ENCODE measurements around the gene ARPP19.

- no peak for TF ChIP-seq ATF3 (IDR thresholded peaks at IDR 0.05)
- TF ChIP-seq, protein P1, sequence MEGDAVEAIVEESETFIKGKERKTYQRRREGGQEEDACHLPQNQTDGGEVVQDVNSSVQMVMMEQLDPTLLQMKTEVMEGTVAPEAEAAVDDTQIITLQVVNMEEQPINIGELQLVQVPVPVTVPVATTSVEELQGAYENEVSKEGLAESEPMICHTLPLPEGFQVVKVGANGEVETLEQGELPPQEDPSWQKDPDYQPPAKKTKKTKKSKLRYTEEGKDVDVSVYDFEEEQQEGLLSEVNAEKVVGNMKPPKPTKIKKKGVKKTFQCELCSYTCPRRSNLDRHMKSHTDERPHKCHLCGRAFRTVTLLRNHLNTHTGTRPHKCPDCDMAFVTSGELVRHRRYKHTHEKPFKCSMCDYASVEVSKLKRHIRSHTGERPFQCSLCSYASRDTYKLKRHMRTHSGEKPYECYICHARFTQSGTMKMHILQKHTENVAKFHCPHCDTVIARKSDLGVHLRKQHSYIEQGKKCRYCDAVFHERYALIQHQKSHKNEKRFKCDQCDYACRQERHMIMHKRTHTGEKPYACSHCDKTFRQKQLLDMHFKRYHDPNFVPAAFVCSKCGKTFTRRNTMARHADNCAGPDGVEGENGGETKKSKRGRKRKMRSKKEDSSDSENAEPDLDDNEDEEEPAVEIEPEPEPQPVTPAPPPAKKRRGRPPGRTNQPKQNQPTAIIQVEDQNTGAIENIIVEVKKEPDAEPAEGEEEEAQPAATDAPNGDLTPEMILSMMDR (IDR thresholded peaks at IDR 0.05; ENCODE audit: low read depth, low read length, missing input control), result no peak
- TF ChIP-seq, protein P2, sequence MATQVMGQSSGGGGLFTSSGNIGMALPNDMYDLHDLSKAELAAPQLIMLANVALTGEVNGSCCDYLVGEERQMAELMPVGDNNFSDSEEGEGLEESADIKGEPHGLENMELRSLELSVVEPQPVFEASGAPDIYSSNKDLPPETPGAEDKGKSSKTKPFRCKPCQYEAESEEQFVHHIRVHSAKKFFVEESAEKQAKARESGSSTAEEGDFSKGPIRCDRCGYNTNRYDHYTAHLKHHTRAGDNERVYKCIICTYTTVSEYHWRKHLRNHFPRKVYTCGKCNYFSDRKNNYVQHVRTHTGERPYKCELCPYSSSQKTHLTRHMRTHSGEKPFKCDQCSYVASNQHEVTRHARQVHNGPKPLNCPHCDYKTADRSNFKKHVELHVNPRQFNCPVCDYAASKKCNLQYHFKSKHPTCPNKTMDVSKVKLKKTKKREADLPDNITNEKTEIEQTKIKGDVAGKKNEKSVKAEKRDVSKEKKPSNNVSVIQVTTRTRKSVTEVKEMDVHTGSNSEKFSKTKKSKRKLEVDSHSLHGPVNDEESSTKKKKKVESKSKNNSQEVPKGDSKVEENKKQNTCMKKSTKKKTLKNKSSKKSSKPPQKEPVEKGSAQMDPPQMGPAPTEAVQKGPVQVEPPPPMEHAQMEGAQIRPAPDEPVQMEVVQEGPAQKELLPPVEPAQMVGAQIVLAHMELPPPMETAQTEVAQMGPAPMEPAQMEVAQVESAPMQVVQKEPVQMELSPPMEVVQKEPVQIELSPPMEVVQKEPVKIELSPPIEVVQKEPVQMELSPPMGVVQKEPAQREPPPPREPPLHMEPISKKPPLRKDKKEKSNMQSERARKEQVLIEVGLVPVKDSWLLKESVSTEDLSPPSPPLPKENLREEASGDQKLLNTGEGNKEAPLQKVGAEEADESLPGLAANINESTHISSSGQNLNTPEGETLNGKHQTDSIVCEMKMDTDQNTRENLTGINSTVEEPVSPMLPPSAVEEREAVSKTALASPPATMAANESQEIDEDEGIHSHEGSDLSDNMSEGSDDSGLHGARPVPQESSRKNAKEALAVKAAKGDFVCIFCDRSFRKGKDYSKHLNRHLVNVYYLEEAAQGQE (IDR thresholded peaks at IDR 0.05), result no peak
- no peak for TF ChIP-seq JUND (IDR thresholded peaks at IDR 0.05)
These were observed at the start of gene ARPP19 for GRCh38 chr15:52568601-52569585.

All from liver (tissue), 3 donors.